Measurements from ENCODE around the gene HABP2. TPM values are rescaled to one million over a fixed set of nuclear protein-coding genes. Genes with fewer than 3 reads are reported as not detected.

HABP2 gene
- total RNA-seq, 4 donors from 2014 or later, result not detected

GRCh38 chr10:113562704-113563103 lies 9.9 kb downstream of the HABP2 start:
- Histone ChIP-seq H3K27ac (no peak overlapping the region), H3K4me1 (peaks cover 0 to 9% (median 0%) of the 10 kb centered on the region in 3 donors), H3K27me3 (peaks cover 17% of the 10 kb centered on the region), H3K4me3 (no peak overlapping the region), H3K9me3 (no peaks in the 10 kb centered on the region), H3K36me3 (no peaks in the 10 kb centered on the region)
- no peak for ATAC-seq
- WGBS, 2 donors (ENCODE audit: low coverage in 1 of 2), result 75 to 95% methylated on average over 2 to 5 of the region's 5 CpGs
- TF ChIP-seq POLR2AphosphoS5 (IDR thresholded peaks at IDR 0.05), result no peak
- TF ChIP-seq POLR2A (IDR thresholded peaks at IDR 0.05), result no peak
- no peak for TF ChIP-seq EP300 (IDR thresholded peaks at IDR 0.05)
- TF ChIP-seq, protein P1, sequence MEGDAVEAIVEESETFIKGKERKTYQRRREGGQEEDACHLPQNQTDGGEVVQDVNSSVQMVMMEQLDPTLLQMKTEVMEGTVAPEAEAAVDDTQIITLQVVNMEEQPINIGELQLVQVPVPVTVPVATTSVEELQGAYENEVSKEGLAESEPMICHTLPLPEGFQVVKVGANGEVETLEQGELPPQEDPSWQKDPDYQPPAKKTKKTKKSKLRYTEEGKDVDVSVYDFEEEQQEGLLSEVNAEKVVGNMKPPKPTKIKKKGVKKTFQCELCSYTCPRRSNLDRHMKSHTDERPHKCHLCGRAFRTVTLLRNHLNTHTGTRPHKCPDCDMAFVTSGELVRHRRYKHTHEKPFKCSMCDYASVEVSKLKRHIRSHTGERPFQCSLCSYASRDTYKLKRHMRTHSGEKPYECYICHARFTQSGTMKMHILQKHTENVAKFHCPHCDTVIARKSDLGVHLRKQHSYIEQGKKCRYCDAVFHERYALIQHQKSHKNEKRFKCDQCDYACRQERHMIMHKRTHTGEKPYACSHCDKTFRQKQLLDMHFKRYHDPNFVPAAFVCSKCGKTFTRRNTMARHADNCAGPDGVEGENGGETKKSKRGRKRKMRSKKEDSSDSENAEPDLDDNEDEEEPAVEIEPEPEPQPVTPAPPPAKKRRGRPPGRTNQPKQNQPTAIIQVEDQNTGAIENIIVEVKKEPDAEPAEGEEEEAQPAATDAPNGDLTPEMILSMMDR (IDR thresholded peaks at IDR 0.05), result no peak

GRCh38 chr10:113563306-113564088 lies 10.6 kb downstream of the HABP2 start:
- no peak for TF ChIP-seq POLR2AphosphoS5 (IDR thresholded peaks at IDR 0.05)
- TF ChIP-seq, protein P1 (IDR thresholded peaks at IDR 0.05), result peak; percentile 89 to 99 (median 98)
- TF ChIP-seq EP300 (IDR thresholded peaks at IDR 0.05), result no peak
- WGBS, 2 donors (ENCODE audit: low coverage in 1 of 2), result 12 to 19% methylated on average over 3 to 5 of the region's 18 CpGs
- Histone ChIP-seq H3K9me3 (no peaks in the 10 kb centered on the region), H3K4me3 (peak overlapping the region; percentile 44 to 50), H3K27ac (no peak overlapping the region), H3K36me3 (no peaks in the 10 kb centered on the region), H3K27me3 (peaks cover 12% of the 10 kb centered on the region), H3K4me1 (peaks cover 0 to 4% (median 0%) of the 10 kb centered on the region in 3 donors)
- ATAC-seq, result peak; percentile 81

GRCh38 chr10:113565364-113565763 lies 12.5 kb downstream of the HABP2 start:
- H3K27me3 ChIP-seq, result no peaks in the 10 kb centered on the region
- 0 to 8% methylated on average over 1 of the region's 1 CpG for whole genome bisulfite sequencing, 2 donors (ENCODE audit: low coverage in 1 of 2)

GRCh38 chr10:113566888-113567287 lies 14.0 kb downstream of the HABP2 start:
- Histone ChIP-seq H3K27ac (no peak overlapping the region), H3K27me3 (no peaks in the 10 kb centered on the region), H3K4me3 (no peak overlapping the region), H3K4me1 (peaks cover 0 to 4% (median 0%) of the 10 kb centered on the region in 3 donors), H3K9me3 (peaks cover 0 to 7% (median 0%) of the 10 kb centered on the region in 3 donors), H3K36me3 (no peaks in the 10 kb centered on the region)
- no peak for ATAC-seq
- TF ChIP-seq POLR2AphosphoS5 (IDR thresholded peaks at IDR 0.05) (no peak), POLR2A (IDR thresholded peaks at IDR 0.05) (no peak), EP300 (IDR thresholded peaks at IDR 0.05) (no peak)
- TF ChIP-seq, protein P1 (IDR thresholded peaks at IDR 0.05), result no peak
- 51 to 63% methylated on average over 5 of the region's 6 CpGs for WGBS, 2 donors (ENCODE audit: low coverage in 1 of 2)

More at GRCh38 chr10:113565364-113565763, 12.5 kb downstream of the HABP2 start:
- no peaks in the 10 kb centered on the region for H3K36me3 ChIP-seq
- TF ChIP-seq EP300 (IDR thresholded peaks at IDR 0.05) (no peak), POLR2A (IDR thresholded peaks at IDR 0.05) (no peak), POLR2AphosphoS5 (IDR thresholded peaks at IDR 0.05) (no peak)
- TF ChIP-seq, protein P1 (IDR thresholded peaks at IDR 0.05), result no peak
- H3K4me1 ChIP-seq, result peaks cover 0 to 4% (median 0%) of the 10 kb centered on the region in 3 donors
- no peaks in the 10 kb centered on the region for H3K9me3 ChIP-seq
- no peak overlapping the region for H3K4me3 ChIP-seq
- H3K27ac ChIP-seq, result no peak overlapping the region
- ATAC-seq, result no peak

GRCh38 chr10:113569576-113569975 lies 16.7 kb downstream of the HABP2 start:
- TF ChIP-seq EP300 (IDR thresholded peaks at IDR 0.05) (no peak), POLR2AphosphoS5 (IDR thresholded peaks at IDR 0.05) (no peak), POLR2A (IDR thresholded peaks at IDR 0.05) (no peak)
- TF ChIP-seq, protein P1 (IDR thresholded peaks at IDR 0.05), result no peak
- Histone ChIP-seq H3K27ac (no peak overlapping the region), H3K4me3 (no peak overlapping the region), H3K4me1 (no peaks in the 10 kb centered on the region), H3K36me3 (no peaks in the 10 kb centered on the region), H3K27me3 (no peaks in the 10 kb centered on the region), H3K9me3 (peaks cover 0 to 7% (median 0%) of the 10 kb centered on the region in 3 donors)
- 0 to 60% methylated on average over 1 of the region's 8 CpGs for WGBS, 2 donors (ENCODE audit: low coverage in 1 of 2)
- peak; percentile 9 for ATAC-seq

Measured in gastroesophageal sphincter (tissue), 4 donors.